GM19023 (cell line): ENCODE data around the gene RNF144B.
"Not testable (repeated sequence)": the region's sequence is repeated elsewhere in the genome, so short reads cannot be mapped to it uniquely, and the experiment has no call there.

Source experiments
- ATAC-seq: cut with Tn5 transposase; IDR thresholded peaks from one replicate; pipeline ENCODE4 v1.9.1; 2021; ENCODE audit warnings: mild to moderate bottlenecking, moderate library complexity; ENCODE audit not compliant: unreplicated experiment

The RNF144B gene

DNA sequence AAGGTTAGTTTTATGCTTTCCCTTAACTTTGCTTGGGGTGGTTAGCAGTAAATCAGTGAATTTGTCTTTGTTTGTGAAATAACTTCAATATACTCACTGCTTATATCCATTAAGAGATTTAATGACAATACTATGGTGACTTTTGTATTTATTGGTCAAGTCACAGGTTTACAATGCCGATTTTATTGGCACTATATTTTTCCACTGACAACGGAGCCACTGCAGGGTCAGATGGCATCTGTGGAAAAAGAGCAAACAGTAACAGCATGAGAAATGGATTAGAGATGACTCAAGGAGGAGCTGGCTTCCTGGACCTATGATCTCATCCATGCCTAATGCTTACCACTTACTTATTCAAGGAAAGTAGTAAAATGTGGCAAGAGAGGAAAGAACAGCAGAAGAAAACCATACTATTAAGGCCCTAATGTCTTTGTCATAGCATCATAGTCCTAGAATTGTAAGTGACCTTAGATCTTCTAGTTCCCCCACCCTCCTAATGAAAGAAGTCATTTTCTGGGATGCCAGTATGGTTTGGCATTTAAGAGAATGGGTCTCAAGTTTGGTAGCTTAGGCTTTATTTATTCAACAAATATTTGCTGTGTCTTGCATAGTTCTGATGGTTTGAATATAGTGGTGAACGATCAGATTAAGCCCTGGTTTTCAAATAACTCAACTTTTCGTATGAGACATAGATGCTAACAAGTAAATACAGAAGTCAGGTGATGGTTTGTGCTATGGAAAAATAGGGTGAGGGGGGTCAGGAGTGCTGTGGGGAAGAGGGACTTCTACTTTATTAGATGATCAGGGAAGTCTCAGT lies 18.5 kb downstream of the RNF144B start:
- ATAC-seq = no peak

DNA sequence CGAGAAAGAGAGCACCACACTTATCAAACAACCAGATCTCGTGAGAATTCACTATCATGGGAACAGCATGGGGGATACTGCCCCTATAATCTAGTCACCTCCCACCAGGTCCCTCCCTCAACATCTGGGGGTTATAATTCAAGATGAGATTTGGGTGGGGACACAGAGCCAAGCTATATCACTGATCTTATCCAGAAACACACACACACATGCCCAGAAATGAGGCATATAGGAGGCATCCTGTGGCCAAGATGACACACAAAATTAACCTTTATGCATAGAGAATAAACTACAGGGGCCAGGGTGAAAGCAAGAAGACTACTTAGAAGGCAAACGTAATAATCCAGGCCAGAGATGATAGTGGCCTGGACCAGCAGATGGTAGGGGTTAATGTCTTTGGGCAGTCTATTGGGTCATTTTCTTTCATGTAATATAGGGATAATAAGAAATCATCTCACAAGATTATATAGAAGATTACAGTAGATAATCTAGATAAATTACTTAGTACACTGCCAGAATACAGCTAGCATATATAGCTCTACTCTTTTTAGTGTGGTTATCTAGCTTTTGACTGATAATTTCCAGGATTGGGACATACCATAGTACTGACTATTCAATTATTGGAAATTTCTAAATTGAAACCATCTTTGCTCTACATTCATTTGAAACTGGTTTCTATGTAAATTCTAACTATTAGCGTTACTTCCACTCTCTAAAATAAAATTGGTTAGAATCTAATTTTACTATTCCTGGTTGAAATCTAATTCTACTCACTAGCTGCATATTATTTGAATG lies 20.0 kb downstream of the RNF144B start:
- no peak for ATAC-seq

DNA sequence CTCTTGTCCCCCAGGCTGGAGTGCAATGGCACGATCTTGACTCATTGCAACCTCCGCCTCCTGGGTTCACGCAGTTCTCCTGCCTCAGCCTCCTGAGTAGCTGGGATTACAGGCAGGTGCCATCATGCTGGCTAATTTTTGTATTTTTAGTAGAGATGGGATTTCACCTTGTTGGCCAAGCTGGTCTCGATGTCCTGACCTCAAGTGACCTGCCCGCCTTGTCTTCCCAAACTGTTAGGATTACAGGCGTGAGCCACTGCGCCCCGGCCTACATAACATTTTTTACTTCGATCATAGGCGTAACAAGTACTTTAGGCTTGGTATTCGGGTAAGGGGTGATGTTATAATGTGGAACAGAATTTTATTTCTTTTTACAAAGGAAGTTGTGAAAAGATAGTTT lies 22.5 kb downstream of the RNF144B start:
- not testable (repeated sequence) for ATAC-seq

DNA sequence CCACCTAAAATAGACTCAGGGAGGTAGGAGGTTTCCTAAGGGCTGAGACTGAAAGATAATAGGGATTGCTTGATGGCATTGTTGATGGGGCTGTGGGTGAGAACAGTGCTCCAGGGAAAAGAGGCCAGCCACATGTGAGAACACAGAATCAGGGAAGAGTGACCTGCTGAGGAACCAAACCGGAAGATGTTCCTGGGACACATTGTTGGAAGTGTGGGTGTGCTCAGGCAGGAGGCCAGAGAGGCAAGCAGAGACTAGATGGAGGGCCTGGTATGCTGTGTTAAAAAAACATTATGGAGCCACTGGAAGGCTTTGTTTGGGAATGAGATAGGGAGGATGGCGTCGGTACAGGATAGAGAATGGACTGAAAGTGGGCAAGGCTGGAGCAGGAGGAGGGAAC lies 23.3 kb downstream of the RNF144B start:
- no peak for ATAC-seq

DNA sequence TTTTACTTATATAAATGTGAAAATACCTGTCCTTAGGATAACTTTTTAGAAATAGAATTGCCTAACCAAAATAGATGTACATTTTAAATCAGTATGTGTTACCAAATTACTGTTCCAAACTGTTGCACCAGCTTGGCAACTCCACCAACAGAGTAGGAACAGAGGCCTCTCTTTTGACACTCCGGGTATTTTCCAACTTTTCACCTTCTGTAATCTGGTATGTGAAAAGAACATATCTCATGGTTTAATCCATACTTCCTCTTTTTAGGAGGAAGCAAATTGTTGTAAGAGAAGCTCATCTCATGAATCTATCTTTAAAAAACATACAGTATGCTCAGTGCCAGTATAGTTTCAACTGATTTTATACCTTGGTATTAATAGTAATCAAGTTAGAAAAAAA lies 24.9 kb downstream of the RNF144B start:
- ATAC-seq = no peak

DNA sequence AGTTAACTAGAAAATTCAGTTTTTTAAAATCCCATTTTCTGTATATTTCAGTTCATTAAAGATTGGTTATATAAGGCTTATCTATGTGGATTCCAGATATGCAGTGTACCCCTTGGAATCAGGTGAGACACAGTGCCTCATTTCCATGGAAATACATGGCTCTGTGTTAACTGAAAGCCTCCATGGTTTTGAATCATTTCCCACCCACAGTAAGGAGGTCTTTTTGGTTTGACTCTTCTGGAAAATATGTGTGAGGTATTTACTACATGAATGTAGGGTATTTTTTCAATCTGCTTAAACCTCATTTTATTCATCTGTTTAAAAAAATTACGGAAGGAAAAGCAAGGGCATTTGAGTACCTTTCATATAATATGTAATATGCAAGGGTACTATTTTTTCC lies 25.5 kb downstream of the RNF144B start:
- no peak for ATAC-seq

DNA sequence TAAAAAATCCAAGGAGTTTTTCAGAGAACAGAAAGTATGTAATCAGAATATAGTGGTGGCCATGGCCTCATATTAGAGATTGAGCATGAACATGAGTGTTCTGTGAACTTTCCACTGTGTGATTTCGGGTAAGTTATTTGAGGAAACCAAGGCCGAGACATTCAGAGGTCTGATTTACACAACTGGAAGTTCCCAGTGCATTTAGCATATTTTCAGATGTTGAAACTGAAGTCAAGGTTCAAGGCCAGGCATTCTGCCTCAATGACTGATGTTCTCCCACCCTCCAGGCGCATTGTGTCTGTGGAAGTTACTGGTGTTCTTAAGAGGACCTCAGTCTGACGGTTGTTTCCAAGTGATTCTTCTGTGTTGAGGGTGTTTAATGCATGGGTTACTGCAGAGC lies 26.2 kb downstream of the RNF144B start:
- no peak for ATAC-seq

DNA sequence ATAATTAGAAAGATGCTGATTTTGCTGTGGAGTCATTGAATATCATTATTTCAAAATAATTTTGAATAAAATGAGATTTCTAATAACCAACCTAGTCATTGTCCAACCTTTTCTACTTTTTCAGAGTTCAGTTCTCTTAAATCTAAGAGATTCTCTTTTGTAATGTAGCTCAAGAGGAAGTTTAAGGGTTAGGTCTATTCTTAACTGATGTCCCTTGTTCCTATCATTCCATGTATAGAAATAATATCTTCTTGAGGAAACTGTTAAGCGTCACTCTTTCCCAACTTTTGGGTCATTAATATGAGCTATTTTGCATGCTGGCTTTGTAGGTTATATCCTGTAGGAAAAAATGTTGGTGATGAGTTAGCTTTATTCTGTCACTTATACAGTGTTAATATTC lies 27.0 kb downstream of the RNF144B start:
- no peak for ATAC-seq

DNA sequence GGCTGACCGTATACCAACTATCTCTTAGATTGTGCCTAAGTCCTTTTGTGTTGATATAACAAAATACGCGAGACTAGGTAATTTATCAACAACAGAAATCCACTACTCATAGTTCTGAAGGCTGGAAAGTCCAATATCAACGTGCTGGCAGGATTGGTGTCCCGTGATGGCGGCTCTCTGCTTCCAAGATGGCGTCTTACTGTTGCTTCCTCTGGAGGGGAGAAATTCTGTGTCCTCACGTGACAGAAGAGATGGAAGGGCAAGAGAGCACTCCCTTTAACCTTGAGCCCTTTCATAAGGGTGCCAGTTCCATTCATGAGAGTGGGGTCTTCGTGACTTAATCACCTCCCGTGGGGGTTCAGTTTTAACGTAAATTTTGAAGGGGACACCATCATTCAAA lies 28.1 kb downstream of the RNF144B start:
- no peak for ATAC-seq

DNA sequence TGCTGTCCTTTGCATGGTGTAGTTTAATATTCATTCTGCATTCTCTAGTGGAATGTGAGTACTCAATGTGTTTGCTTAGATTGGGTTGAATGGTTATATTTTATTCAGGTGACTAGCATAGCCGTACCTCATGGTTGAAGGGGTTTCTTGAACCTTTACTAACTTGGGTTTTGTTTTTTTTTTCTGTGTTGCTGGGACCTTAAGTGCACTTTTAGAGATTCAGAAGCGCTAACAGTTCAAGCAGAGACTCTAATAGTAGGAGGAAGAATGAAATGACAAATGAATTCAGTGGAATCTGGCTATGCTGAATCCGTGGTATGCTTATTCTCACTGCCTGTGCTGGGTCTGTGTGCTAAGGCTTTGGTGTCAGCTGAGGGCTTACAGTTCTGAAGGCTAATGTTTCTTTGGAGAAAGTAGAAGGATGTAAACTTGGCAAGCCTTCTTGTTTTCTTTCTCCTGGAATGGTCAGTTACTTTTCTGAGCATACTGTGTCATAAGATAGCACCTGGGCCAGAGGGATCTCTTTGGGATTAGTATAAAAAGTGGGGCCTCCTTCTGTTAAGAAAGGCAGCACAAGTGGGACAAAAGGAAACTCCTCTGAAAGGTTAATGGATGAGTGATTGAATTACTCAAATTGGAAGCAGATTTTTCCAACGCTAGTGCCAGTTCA lies 28.7 kb downstream of the RNF144B start:
- no peak for ATAC-seq

DNA sequence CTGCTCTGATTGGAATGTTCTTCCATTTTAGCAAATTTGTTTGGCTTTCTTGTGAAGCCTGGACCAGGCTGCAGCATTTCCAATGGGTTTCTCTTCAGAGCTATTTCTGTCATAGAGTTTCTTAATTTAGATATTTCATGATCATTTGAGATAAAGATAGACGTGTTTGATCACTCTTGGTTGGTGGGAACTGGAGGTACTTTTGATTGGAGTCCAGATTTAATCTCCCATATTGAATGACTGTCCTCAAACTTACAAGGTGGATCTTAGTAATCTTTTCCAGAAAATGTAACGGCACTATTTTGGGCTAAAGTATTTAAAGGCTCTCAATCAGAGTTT lies 29.2 kb downstream of the RNF144B start:
- ATAC-seq = no peak

DNA sequence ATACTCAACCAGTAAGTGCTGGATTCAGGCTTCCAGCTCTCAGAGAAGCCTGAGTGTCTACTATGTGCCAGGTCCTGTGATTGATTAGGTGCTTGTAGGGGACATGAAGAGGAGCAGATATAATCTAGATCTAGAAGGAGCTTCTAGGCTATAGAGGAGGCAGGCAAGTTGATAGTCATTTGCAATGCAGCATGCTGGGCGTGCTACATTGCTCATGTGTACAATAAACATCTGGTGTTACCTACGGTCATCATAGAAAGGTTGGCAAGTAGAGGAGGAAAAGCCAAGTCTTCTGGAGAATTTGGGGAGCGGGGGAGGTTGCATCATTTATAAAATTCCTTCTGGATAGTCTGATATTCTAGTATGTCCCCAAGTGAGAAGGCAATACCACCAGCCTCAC lies 33.2 kb downstream of the RNF144B start:
- no peak for ATAC-seq

DNA sequence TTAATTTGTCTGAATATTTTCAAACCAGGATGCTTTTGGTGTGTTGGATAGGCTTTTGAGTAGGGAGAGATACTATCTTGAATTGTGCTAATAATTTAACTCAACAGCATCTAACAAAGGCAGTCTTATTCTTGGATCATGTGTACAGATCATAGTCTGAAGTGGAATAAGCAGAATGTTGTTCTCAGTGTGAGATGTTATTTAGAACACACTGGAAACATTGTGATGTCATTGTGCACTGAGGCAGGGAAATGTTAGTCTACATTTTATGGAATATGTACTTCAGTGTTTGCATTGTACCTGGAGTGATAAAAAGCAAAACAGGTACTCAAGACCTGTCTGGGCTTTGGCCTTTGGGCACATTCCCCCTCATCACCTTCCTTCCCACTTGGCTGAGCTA lies 35.0 kb downstream of the RNF144B start:
- ATAC-seq = no peak

DNA sequence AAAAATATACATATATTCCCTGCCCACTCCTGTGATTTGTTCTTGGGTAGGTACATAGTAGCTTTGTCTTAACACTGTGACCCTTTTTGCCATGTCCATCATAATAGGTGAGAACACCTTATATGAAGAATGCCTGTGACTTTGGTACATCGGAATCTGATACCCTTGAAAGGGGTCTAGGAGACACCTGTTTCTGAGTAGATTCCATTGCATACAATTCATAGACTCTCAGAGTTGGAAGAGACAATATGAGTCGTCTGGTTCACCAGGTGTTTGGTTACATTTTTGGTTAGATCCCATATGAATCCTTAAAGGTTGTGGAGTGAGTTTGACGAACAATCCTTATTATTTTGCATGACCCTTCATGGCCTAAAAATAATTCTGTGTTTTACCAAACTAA lies 36.3 kb downstream of the RNF144B start:
- no peak for ATAC-seq

DNA sequence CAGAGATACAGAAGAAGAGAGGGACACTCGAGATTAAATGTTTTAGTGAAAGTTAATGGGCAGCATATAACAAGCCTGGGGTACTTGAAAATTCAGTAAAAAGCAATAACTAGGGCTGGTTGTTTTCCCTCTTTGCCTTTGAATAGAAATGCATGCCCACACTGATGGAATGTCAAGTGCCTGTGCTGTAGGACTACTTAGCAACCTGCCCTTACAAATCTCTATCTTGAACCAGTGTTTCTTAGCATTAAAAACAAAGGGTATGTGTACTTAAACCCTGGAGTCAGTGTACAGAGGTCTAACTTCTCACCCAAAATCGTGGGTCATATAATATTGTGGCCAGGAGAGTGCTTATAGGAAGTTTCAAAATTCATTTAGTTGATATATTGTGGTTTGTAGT lies 37.1 kb downstream of the RNF144B start:
- ATAC-seq = no peak

DNA sequence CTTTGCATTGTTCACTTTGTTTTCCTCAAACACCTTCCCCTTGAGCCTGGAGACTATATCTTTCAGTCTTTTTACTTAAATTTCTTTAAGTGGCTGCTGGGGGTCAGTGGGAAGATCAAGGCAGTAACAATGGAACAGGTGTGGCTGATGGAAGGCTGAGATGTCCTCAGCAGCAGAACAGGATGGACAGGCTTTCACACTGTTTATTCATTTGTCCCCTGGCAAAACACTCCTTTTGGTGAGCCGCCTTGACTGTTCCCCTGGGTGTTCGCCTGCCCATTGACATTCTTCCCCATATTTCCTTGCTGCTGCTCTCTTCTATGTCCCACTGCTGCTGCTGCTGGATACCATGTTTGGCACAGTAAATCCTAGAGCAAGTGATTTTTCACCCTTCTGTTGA lies 38.1 kb downstream of the RNF144B start:
- no peak for ATAC-seq

DNA sequence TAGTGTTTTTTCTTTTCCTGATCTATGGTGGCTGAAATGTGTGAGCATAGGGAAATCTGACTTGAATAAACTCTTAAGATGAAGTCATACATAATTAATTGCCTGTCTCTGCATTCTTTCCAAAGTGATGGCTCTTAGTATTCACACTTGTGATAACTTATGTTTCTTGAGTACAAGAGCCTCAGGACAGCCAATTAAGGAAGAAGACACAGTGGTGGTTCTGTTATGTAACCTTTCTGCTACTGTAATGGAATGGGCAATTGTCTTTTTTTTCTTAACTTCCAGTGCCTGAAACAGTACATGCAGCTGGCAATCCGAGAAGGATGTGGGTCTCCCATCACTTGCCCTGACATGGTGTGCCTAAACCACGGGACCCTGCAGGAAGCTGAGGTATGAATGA lies 40.1 kb downstream of the RNF144B start:
- no peak for ATAC-seq

DNA sequence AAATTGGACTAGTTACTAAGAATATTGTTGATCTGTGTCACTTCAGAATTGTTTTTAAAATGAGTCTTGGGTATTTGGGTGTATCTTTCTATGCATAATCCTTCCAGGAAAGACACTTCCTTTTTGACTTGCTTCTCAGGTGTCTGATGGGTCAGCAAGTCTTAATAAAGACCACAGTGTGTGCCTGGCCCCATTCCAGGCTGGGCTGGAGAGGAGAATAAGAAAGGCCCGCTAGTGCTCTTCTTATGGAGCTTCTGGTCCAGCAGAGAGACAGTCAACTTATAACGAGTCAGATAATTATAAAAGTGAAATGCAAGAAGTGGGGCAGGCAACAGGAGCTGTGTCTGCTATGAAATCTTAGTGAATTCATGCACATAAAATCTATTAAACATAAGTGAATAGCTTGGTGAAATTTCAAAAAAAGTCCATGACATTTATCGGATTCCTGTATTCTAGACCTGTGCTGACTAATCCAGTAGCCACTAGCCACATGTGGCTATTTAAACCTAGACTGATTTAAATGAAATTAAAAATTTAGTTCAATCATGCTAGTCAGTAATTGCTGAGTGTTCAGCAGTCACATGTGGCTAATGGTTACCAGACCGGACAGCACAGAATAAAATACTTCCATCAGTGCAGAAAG lies 42.6 kb downstream of the RNF144B start:
- no peak for ATAC-seq

DNA sequence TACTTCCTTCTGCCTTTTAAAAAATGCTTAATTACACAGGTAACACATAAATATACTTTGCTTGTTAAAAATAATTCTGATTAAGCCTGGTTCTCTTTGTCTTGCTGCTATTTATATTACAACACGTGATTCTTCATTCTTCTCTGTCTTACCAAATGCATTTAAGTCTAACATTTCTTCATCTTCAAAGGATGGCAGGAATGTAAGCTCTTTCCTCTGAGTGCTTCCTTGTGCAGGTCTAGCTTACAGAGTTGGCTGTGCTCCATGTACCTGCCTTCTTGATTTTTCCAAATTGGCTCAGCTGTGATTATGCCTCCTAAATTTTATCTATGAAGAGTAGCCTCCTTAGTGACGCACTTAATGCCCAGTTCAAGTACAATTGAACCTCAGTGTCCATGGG lies 44.4 kb downstream of the RNF144B start:
- no peak for ATAC-seq

DNA sequence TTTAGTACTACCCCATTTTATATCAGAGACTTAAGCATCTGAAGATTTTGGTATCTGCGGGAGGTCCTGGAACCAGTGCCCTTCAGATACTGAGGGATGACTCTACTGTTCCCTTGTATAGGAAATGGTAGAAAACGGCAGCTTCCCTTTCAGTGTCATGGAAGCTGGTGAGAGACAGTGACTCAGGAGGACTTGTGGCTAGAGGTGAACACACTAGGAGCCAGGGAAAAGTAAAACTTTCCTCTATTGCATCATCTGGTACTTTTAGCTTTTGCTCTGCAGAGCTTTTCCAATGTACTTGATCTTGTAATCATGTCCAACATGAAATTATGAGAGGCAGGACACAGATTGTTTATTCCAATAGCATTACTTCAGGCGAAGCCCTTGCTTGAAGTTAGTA lies 45.0 kb downstream of the RNF144B start:
- no peak for ATAC-seq

DNA sequence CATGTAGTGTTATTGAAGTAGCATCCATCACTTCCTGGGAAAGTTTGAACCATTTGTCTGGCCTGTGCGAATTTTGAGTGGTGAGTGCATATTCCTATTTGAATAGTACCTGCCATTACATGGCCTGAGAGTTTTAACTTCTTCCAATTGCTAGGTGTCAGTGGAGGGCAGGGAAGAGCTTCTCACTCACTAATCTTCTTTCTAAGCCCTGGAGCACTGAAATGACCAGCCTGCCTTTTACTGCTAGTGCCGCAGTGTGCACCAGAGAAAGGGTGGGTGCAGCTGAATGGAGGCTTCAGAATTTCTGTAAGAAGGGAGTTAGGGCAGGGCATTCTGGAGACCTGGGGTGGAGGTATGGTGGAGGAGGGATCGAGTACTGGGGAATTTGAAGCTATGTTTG lies 45.5 kb downstream of the RNF144B start:
- ATAC-seq = no peak

DNA sequence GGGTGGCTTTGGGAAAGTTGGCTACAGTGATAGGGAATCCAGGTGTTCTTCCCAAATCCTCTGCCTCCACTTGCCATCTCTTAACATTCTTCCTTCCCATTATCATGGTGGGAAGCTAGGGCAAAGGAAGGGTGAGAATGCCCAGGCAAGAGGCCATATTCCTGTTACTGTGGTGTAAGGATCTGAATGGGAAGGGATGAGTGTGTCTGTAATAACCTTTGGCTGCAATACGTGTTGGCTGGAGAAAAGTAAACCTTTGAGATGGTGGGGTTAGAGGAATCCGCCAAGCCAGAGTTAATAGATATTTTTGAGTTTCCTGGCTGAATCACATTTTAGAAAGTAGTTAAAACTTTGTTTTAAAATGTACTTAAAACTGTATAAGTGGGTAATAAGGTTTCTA lies 45.9 kb downstream of the RNF144B start:
- no peak for ATAC-seq
